ENCODE results near the gene PHLDB2.

PHLDB2 gene

GRCh38 chr3:111972891-111973290, 113.8 kb downstream of the PHLDB2 start:
- no peak for DNase-seq (ENCODE audit: extremely low spot score)
- ChIA-PET CTCF (interaction anchor here (0.7 to 17.6 kb wide), 5 partner anchors 11 to 254 kb away, joined by 3 to 327 read pairs (median 4); no protein-coding TSS in a partner anchor), POLR2A (no interaction called here)
- no peak for TF ChIP-seq CTCF (IDR thresholded peaks at IDR 0.05; ENCODE audit: control extremely low read depth, extremely low read depth, low read depth, missing control alignments)

GRCh38 chr3:111975131-111975530, 116.1 kb downstream of the PHLDB2 start:
- no peak for TF ChIP-seq CTCF (IDR thresholded peaks at IDR 0.05; ENCODE audit: control extremely low read depth, extremely low read depth, low read depth, missing control alignments)
- ChIA-PET CTCF (interaction anchor here (0.8 to 17.6 kb wide), 6 partner anchors 14 to 306 kb away, joined by 3 to 327 read pairs (median 4); no protein-coding TSS in a partner anchor), POLR2A (no interaction called here)
- DNase-seq (ENCODE audit: extremely low spot score): no peak

- CTCF ChIA-PET: interaction anchor here (0.8 to 6.6 kb wide), 4 partner anchors 9 to 259 kb away, joined by 3 to 74 read pairs (median 18); no protein-coding TSS in a partner anchor
- POLR2A ChIA-PET: no interaction called here
- no peak for DNase-seq (ENCODE audit: extremely low spot score)
- no peak for TF ChIP-seq CTCF (IDR thresholded peaks at IDR 0.05; ENCODE audit: control extremely low read depth, extremely low read depth, low read depth, missing control alignments)
These were observed 117.2 kb downstream of the PHLDB2 start for GRCh38 chr3:111976254-111976653.

- POLR2A ChIA-PET: interaction anchor here (0.6 to 1.4 kb wide), 4 partner anchors 11 to 16 kb away, joined by 3 read pairs; no protein-coding TSS in a partner anchor
- CTCF ChIA-PET: interaction anchor here (0.8 to 6.6 kb wide), 11 partner anchors 10 to 309 kb away, joined by 3 to 74 read pairs (median 7); partner anchors contain the start of gene TAGLN3
- no peak for TF ChIP-seq CTCF (IDR thresholded peaks at IDR 0.05; ENCODE audit: control extremely low read depth, extremely low read depth, low read depth, missing control alignments)
- DNase-seq (ENCODE audit: extremely low spot score): peak; percentile 92
These were observed 119.7 kb downstream of the PHLDB2 start, which contains the start of gene ABHD10 for GRCh38 chr3:111978583-111979433. ABHD10 (plus strand) TSS chr3:111979026; CDS start chr3:111979062, 36 bp downstream.

GRCh38 chr3:111979434-111980038, 120.5 kb downstream of the PHLDB2 start:
- DNase-seq (ENCODE audit: extremely low spot score): peak; percentile 44
- ChIA-PET POLR2A (interaction anchor here (1.0 to 1.4 kb wide), 2 partner anchors 12 to 14 kb away, joined by 3 read pairs; no protein-coding TSS in a partner anchor), CTCF (interaction anchor here (1.2 to 6.6 kb wide), 7 partner anchors 9 to 309 kb away, joined by 4 to 74 read pairs (median 14); partner anchors contain the start of gene TAGLN3)
- no peak for TF ChIP-seq CTCF (IDR thresholded peaks at IDR 0.05; ENCODE audit: control extremely low read depth, extremely low read depth, low read depth, missing control alignments)

Data from GM10248 (cell line).